ENCODE results near the gene PDLIM7. TPM values are rescaled to one million over a fixed set of nuclear protein-coding genes. Genes with fewer than 3 reads are reported as not detected.

PDLIM7 gene
- total and polyA plus RNA-seq, 2 of the 8 experiments (the other 6 are each of a cell fraction or from before 2014, with no cell fraction given) = 67.3 to 94.2 TPM

DNA sequence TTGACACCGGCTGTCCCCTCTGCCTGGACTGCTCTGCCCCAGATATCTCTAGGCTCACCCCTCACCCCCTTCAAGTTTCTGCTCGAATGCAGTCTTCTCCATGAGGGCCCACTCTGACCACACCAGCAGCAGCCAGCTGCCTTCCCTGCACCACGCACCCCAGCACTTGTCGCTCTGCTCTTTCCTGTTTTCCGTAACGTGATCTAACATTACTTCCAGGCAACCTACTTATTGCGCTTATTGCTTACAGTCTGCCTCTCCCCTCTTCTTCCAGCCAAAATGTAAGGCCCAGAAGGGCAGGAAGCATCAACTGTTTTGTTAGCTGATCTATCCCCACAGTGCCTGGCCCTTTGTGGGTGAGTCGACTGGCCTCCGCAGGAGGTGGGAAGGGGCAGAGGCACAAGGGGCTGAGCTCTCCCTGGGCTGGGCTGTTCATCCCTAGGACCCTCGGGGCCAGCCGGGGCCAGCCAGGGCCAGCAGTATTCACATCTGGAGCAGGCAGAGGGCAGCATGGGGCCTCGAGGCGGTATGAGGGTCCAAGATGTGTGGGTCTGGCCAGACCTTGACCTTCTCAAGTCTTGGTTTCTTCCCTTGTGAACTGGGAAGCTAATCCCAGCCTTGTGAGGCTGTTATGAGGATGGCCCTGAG, 12.4 kb downstream of the PDLIM7 start:
- WGBS, 2 experiments (ENCODE audit: extremely low coverage in 1 of 2, insufficient coverage in 1 of 2, insufficient read length in 1 of 2, insufficient replicate concordance in 2 of 2, low coverage in 1 of 2, low lambda C conversion rate in 2 of 2, missing lambda C conversion rate in 1 of 2) = 82% methylated on average over 13 of the region's 13 CpGs; no CpG with 5 or more reads in 1 of the 2 experiments
- no peak overlapping the region for H2BK120ac ChIP-seq (replicated peaks; ENCODE audit: low read depth, low read length)
- H3K27ac ChIP-seq (ENCODE audit: low read depth, low read length) = no peak overlapping the region
- H4K20me1 ChIP-seq (replicated peaks in 1 of 2; ENCODE audit: control insufficient read depth in 1 of 2, insufficient read depth in 2 of 2, low read length in 2 of 2) = peaks cover 5 to 13% of the 10 kb centered on the region in 2 experiments
- H3K18ac ChIP-seq (ENCODE audit: extremely low read depth, low read length) = no peak overlapping the region
- ChIA-PET POLR2A (ENCODE audit: partially characterized antibody) (interaction anchor here (1.1 to 67.5 kb wide), 3 partner anchors 5 to 29 kb away, joined by 3 to 3349 read pairs (median 3349); partner anchors contain the start of genes DBN1, DOK3, PDLIM7 and PRR7), CTCF (ENCODE audit: partially characterized antibody) (interaction anchor here (0.7 to 12.7 kb wide), 4 partner anchors 9 to 27 kb away, joined by 4 to 306 read pairs (median 6); partner anchors contain the start of genes DDX41, DOK3 and PDLIM7)
- H3K36me3 ChIP-seq (ENCODE audit: control insufficient read depth in 2 of 4, insufficient read depth in 4 of 4, low read length in 3 of 4) = peaks cover 21 to 56% (median 36%) of the 10 kb centered on the region in 4 experiments
- no peak overlapping the region for H3K23ac ChIP-seq (ENCODE audit: insufficient read length)
- H4K8ac ChIP-seq (ENCODE audit: extremely low read depth, insufficient read depth, low read length) = no peak overlapping the region
- no peak overlapping the region for H4K5ac ChIP-seq (ENCODE audit: insufficient read length, low read depth, low read length)
- peaks cover 0 to 3% (median 0%) of the 10 kb centered on the region in 4 experiments; a peak in 1 of 7 replicates for H3K4me1 ChIP-seq (replicated peaks in 1 of 4; ENCODE audit: control insufficient read depth in 3 of 4, insufficient read depth in 4 of 4, low read length in 3 of 4)
- H3K23me2 ChIP-seq (ENCODE audit: low read depth, low read length) = no peaks in the 10 kb centered on the region
- no peak overlapping the region for H3K14ac ChIP-seq (ENCODE audit: insufficient read length)
- H2AFZ ChIP-seq (ENCODE audit: low read length) = no peak overlapping the region
- no peak overlapping the region for H3K4me3 ChIP-seq (ENCODE audit: extremely low read depth in 1 of 4, insufficient read depth in 2 of 4, low read depth in 3 of 4, low read length in 4 of 4)
- H3K79me2 ChIP-seq (ENCODE audit: control insufficient read depth in 1 of 2, insufficient read depth in 2 of 2, low read length in 2 of 2) = no peaks in the 10 kb centered on the region
- H2BK15ac ChIP-seq (ENCODE audit: low read length) = no peak overlapping the region
- no peaks in the 10 kb centered on the region for H3K9me3 ChIP-seq (ENCODE audit: insufficient read depth in 2 of 2, low read depth in 1 of 2, low read length in 1 of 2)
- FAIRE-seq (no peak), DNase-seq (ENCODE audit: low read depth in 1 of 2, low spot score in 2 of 2) (no peak)
- H2BK5ac ChIP-seq (ENCODE audit: low read depth, low read length) = no peak overlapping the region
- H3K4ac ChIP-seq (replicated peaks; ENCODE audit: insufficient read length, low read depth, low read length) = no peak overlapping the region
- no peak overlapping the region; the same call in 1 of the 2 replicates for H2AK5ac ChIP-seq (ENCODE audit: low read depth, low read length)
- H3K4me2 ChIP-seq (ENCODE audit: insufficient read depth in 1 of 2, low read depth in 2 of 2, low read length in 2 of 2) = no peak overlapping the region
- H3K27me3 ChIP-seq (replicated peaks in 1 of 4; ENCODE audit: control insufficient read depth in 3 of 4, extremely low read depth in 1 of 4, insufficient read depth in 3 of 4, low read length in 3 of 4) = no peaks in the 10 kb centered on the region
- no peak overlapping the region for H2BK20ac ChIP-seq (ENCODE audit: low read length)
- TF ChIP-seq CTCF (IDR thresholded peaks at IDR 0.05; ENCODE audit: control extremely low read depth in 1 of 3, insufficient read depth in 1 of 3, low read depth in 1 of 3, low read length in 3 of 3) (peak in 1 of 3 experiments; percentile 4; a peak in 1 of 4 replicates), HDAC6 (IDR thresholded peaks at IDR 0.05; ENCODE audit: low read depth, low read length) (no peak)
- no peak overlapping the region; a peak in 1 of 7 replicates for H3K9ac ChIP-seq (replicated peaks in 1 of 4; ENCODE audit: extremely low read depth in 1 of 4, low read depth in 3 of 4, low read length in 3 of 4)
- no peak overlapping the region for H2BK12ac ChIP-seq (ENCODE audit: low read depth, low read length)
- peak overlapping the region; percentile 40 for H4K91ac ChIP-seq (replicated peaks; ENCODE audit: insufficient read length, low read length)
- H3K56ac ChIP-seq (replicated peaks; ENCODE audit: insufficient read length, low read depth, low read length) = no peak overlapping the region
- H3K79me1 ChIP-seq (ENCODE audit: low read depth, low read length) = peaks cover 5% of the 10 kb centered on the region; the same call in 1 of the 2 replicates

All from H1 (cell line).